Mesothelial cell of epicardium (in vitro differentiated cells): ENCODE results near the gene STUB1. TPM values are rescaled to one million over a fixed set of nuclear protein-coding genes. Genes with fewer than 3 reads are reported as not detected.

Experiments used
- DNase-seq, 2 experiments: peaks; one replicate each; pipeline ENCODE4 v3.0.0; 2021; ENCODE audit warnings: low spot score in 2 of 2; ENCODE audit not compliant: unreplicated experiment in 2 of 2
- H3K27ac Mint-ChIP-seq: 2 replicates; pipeline ENCODE4 v1.8.0; 2021; ENCODE audit warnings: mixed read lengths
- H3K27me3 Mint-ChIP-seq: 2 replicates; pipeline ENCODE4 v1.8.0; 2021; ENCODE audit warnings: low read depth, mixed read lengths
- H3K36me3 Mint-ChIP-seq: 2 replicates; pipeline ENCODE4 v1.8.0; 2021; ENCODE audit warnings: mixed read lengths
- H3K4me1 Mint-ChIP-seq: 2 replicates; pipeline ENCODE4 v1.8.0; 2021; ENCODE audit warnings: mixed read lengths
- H3K4me3 Mint-ChIP-seq: 2 replicates; pipeline ENCODE4 v1.8.0; 2021; ENCODE audit warnings: mild to moderate bottlenecking, moderate library complexity, mixed read lengths
- H3K9me3 Mint-ChIP-seq: 2 replicates; pipeline ENCODE4 v1.8.0; 2021; ENCODE audit warnings: mixed read lengths
- CTCF ChIP-seq: fragments of 200-600 bp; sonication (generic); IDR thresholded peaks from one replicate; pipeline ENCODE4 v1.5.0; 2021; ENCODE audit warnings: antibody characterized with exemption; ENCODE audit not compliant: unreplicated experiment
- total RNA-seq: library from RNA; stranded (reverse); gene quantifications from 3 replicates; pipeline ENCODE4 v1.2.1, GENCODE V29; 2021

The STUB1 gene
- total RNA-seq, 1 donor from 2014 or later: 69.4 TPM

GRCh38 chr16:660459-661183, 19.6 kb upstream of the STUB1 start:
- peaks cover 5% of the 10 kb centered on the region for H3K4me1 Mint-ChIP-seq
- H3K36me3 Mint-ChIP-seq: no peaks in the 10 kb centered on the region
- DNase-seq: peak; percentile 74 to 81
- H3K4me3 Mint-ChIP-seq: peak overlapping the region; percentile 41
- peak; percentile 62 for TF ChIP-seq CTCF
- H3K9me3 Mint-ChIP-seq: no peaks in the 10 kb centered on the region
- H3K27ac Mint-ChIP-seq: peak overlapping the region; percentile 43
- H3K27me3 Mint-ChIP-seq: no peaks in the 10 kb centered on the region

GRCh38 chr16:661184-661821, 18.9 kb upstream of the STUB1 start:
- no peak for DNase-seq
- peak; percentile 19 for TF ChIP-seq CTCF
- no peaks in the 10 kb centered on the region for H3K9me3 Mint-ChIP-seq
- H3K36me3 Mint-ChIP-seq: no peaks in the 10 kb centered on the region
- peak overlapping the region; percentile 41 for H3K4me3 Mint-ChIP-seq
- no peaks in the 10 kb centered on the region for H3K27me3 Mint-ChIP-seq
- H3K4me1 Mint-ChIP-seq: peaks cover 5% of the 10 kb centered on the region
- H3K27ac Mint-ChIP-seq: peak overlapping the region; percentile 43

GRCh38 chr16:662095-662494, 18.1 kb upstream of the STUB1 start:
- DNase-seq: no peak
- Mint-ChIP-seq H3K4me3 (no peak overlapping the region), H3K9me3 (no peaks in the 10 kb centered on the region), H3K36me3 (no peaks in the 10 kb centered on the region), H3K4me1 (peaks cover 5% of the 10 kb centered on the region), H3K27ac (no peak overlapping the region), H3K27me3 (no peaks in the 10 kb centered on the region)
- TF ChIP-seq CTCF: no peak

DNA sequence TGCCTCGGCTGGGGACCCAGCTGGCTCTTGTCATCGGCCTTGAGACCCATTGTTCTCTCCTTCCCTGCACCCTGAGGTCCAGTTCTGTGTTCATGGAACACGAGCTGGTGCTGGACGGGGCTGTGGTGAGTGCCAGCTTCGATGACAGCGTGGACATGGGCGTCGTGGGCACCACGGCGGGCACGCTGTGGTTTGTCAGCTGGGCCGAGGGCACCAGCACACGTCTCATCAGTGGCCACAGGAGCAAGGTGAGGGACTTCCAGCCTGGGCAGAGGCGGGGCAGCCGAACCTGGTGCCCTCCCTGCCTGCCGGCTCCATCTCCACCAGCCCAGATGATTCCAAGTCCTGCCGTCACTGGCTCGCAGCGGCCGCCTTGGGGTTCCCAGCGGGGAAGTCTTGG, 17.6 kb upstream of the STUB1 start:
- no peak for DNase-seq
- Mint-ChIP-seq H3K27ac (no peak overlapping the region), H3K27me3 (no peaks in the 10 kb centered on the region), H3K4me3 (no peak overlapping the region), H3K36me3 (no peaks in the 10 kb centered on the region), H3K4me1 (peaks cover 6% of the 10 kb centered on the region), H3K9me3 (no peaks in the 10 kb centered on the region)
- no peak for TF ChIP-seq CTCF

GRCh38 chr16:666572-666971, 13.6 kb upstream of the STUB1 start:
- H3K4me3 Mint-ChIP-seq: no peak overlapping the region
- H3K27me3 Mint-ChIP-seq: no peaks in the 10 kb centered on the region
- H3K9me3 Mint-ChIP-seq: no peaks in the 10 kb centered on the region
- DNase-seq: no peak
- no peak overlapping the region for H3K27ac Mint-ChIP-seq
- peaks cover 5% of the 10 kb centered on the region for H3K4me1 Mint-ChIP-seq
- peaks cover 2% of the 10 kb centered on the region for H3K36me3 Mint-ChIP-seq
- TF ChIP-seq CTCF: no peak
